GM21515 (cell line): ENCODE data around the gene VAV1.
"Not testable (repeated sequence)": the region's sequence is repeated elsewhere in the genome, so short reads cannot be mapped to it uniquely, and the experiment has no call there.

Experiments used
- ATAC-seq: cut with Tn5 transposase; IDR thresholded peaks from one replicate; pipeline ENCODE4 v1.9.1; 2021; ENCODE audit not compliant: unreplicated experiment

Gene VAV1

GRCh38 chr19:6817179-6817578, 44.7 kb downstream of the VAV1 start:
- ATAC-seq, result no peak

GRCh38 chr19:6818246-6818645, 45.7 kb downstream of the VAV1 start:
- ATAC-seq, result no peak

DNA sequence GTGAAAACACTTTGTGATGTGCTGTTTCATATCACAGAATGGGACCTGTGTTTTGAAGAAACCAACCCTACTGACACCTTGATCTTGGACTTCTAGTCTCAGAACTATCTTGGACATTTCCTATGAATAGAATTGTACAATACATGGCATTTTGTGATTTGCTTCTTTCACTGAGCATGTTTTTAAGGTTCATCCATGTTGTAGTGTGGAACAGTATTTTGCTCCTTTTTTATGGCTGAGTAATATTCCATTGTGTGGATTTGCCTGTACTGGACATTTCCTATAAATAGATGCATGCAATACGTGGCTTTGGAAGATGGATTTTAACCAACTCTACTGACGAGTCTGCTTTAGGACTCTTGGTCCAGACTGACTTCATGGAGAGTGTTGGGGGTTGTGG, 46.8 kb downstream of the VAV1 start:
- ATAC-seq, result no peak

GRCh38 chr19:6820237-6820636, 47.7 kb downstream of the VAV1 start:
- no peak for ATAC-seq

GRCh38 chr19:6821639-6822310, 49.3 kb downstream of the VAV1 start:
- no peak for ATAC-seq

DNA sequence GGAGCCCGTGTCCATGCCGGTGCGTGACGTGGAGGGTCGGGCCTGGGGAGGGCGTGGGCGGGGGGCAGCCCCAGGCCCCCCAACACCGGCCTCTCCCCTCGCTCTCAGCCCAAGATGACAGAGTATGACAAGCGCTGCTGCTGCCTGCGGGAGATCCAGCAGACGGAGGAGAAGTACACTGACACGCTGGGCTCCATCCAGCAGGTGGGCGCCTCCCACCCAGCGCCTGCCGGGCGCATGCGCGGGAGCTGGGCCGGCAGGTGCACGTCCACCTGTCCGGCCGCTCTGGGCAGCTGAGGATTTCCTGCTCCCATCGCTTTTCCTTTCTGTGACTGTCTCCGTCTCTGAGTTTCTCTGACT, 49.8 kb downstream of the VAV1 start:
- no peak for ATAC-seq

- ATAC-seq, result no peak
Measured at GRCh38 chr19:6825076-6825774, 52.7 kb downstream of the VAV1 start.

GRCh38 chr19:6826281-6826920, 53.9 kb downstream of the VAV1 start:
- ATAC-seq, result no peak

DNA sequence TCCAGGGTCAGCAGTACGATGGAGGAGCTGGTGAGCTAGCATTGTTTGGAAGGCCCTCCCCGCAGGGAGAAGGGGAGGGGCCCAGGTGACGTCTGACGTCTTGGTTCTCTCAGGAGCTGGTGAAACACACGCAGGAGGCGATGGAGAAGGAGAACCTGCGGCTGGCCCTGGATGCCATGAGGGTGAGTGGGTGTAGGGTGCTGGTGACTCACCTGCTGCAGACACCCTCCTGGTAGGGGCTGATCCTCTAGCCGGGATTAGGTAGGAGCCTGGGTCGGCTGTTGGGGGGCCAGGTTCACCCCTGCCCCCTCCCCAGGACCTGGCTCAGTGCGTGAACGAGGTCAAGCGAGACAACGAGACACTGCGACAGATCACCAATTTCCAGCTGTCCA, 55.8 kb downstream of the VAV1 start:
- ATAC-seq, result no peak

GRCh38 chr19:6828698-6829633, 56.5 kb downstream of the VAV1 start:
- ATAC-seq, result no peak

GRCh38 chr19:6829829-6830228, 57.3 kb downstream of the VAV1 start:
- not testable (repeated sequence) for ATAC-seq

DNA sequence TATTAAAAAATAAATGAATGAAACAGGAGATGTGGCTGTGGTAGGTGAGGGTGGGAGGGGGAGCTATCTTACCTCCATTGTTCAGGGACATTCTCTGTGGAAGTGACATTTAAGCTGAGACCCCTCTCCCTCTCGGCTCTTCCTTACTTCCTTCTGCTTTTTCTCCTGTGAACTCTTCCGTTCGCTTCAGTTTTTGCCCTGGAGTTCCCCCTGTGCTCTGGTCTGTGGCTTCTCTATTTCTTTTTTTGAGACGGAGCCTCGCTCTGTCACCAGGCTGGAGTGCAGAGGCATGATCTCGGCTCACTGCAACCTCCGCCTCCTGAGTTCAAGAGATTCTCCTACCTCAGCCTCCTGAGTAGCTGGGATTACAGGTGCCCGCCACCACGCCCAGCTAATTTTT, 58.6 kb downstream of the VAV1 start:
- ATAC-seq, result not testable (repeated sequence)

- no peak for ATAC-seq
Measured at GRCh38 chr19:6832412-6832811, 59.9 kb downstream of the VAV1 start.

- ATAC-seq, result no peak
Measured at GRCh38 chr19:6833166-6833790, 60.8 kb downstream of the VAV1 start.

- no peak for ATAC-seq
Measured at GRCh38 chr19:6834433-6834832, 61.9 kb downstream of the VAV1 start.

- no peak for ATAC-seq
Measured at GRCh38 chr19:6835501-6835900, 63.0 kb downstream of the VAV1 start.

DNA sequence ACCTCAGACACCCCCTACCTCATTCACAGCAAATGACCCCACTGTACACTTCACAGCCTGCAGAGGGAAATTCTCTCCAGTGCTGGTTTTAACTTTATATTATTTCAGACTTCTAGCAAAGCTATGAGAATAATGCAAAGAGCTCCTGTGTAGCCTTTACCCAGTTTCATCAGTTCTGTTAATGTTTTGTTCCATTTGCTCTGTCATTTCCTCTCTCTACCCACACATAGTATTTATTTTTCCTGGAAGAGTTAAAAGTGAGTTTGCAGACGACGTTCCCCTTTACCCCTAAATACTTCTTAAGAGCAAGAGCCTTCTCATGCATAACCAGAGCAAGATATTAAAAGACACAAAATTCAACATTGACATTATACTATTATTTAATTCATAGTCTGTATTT, 65.0 kb downstream of the VAV1 start:
- ATAC-seq, result no peak

DNA sequence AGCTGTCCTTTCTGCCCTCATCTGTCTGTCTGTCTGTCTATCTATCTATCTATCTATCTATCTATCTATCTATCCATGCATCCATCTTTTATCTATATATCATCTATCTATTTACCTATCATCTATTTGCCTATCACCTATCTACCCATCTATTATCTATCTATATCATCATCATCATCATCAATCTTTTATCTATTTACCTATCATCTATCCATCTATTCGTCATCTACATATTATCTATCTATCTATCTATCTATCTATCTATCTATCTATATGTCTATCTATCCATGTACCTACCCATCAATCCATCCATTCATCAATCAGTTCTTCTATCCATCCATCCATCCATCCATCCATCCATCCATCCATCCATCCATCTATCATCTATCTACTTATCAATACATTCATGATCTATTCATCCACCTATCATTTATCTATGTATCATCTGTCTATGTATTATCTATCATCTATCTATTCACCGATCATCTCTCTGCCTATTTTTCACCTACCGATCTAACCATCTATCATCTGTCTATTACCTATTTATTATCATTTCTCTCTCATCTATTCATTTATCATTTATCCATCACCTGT, 65.7 kb downstream of the VAV1 start:
- no peak for ATAC-seq

DNA sequence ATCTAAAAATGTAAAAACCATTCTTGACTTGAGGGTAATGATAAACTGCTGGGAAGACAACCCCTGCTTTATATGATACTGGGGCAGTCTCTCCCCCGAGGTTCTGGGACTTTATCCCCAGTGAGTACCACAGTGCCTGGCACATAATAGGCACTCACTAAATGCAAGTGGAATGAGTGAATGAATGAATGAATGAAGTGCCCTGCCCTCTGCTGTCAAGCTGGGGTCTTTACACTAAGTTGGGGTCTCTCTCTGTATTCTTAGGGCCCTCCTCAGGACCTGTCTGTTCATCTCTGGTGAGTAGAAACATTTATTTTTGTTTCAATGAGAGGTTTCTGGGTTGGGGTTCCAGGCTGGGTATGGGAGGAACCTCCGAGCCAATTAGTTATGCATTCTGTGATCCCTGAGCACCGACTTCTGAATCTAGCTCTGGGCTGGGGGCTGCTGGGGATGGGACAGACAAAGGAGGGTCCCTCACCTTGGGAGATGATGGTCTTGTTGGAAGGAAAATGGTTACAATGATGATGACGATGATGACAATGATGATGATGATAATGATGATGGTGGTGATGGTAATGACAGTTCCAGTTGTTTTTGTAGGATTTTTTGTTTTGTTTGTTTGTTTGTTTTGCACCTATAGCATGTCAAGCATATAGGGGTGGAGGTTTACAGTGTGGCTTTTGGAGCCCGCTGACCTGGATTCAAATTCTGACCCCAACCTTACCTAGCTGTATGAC, 70.5 kb downstream of the VAV1 start:
- no peak for ATAC-seq

- ATAC-seq, result no peak
Measured at GRCh38 chr19:6847828-6848200, 75.3 kb downstream of the VAV1 start.
